H1 (cell line): ENCODE measurements around the gene CA5A. TPM values are rescaled to one million over a fixed set of nuclear protein-coding genes. Genes with fewer than 3 reads are reported as not detected.

ENCODE experiments used
- CHD7 ChIP-seq: fragments of 300-600 bp; sonication (generic); IDR thresholded peaks from 2 replicates; pipeline ENCODE4 v1.7.1; 2012; ENCODE audit warnings: low read length, moderate library complexity, mild to moderate bottlenecking, inconsistent platforms; ENCODE audit not compliant: insufficient replicate concordance
- GTF2F1 ChIP-seq: IDR thresholded peaks from 2 replicates; pipeline ENCODE4 v1.6.1; 2012; ENCODE audit warnings: low read depth, low read length, improper control_type of control experiment, borderline replicate concordance
- PHF8 ChIP-seq: fragments of 200-600 bp; sonication (generic); conservative IDR thresholded peaks from 2 replicates; pipeline ENCODE4 v1.7.1; 2012; ENCODE audit warnings: low read depth, mild to moderate bottlenecking, inconsistent platforms, low read length, moderate library complexity
- POLR2A ChIP-seq, 2 experiments: IDR thresholded peaks; 1 replicate in 1 of 2; 2 replicates in 1 of 2; pipeline ENCODE4 v1.6.1; 2011; ENCODE audit warnings: low read depth in 2 of 2, low read length in 2 of 2, mild to moderate bottlenecking in 2 of 2; ENCODE audit errors: control extremely low read depth in 1 of 2
- RBBP5 ChIP-seq: IDR thresholded peaks from 2 replicates; pipeline ENCODE4 v1.7.1; 2012; ENCODE audit warnings: low read depth, mild to moderate bottlenecking, inconsistent platforms, low read length, moderate library complexity, borderline replicate concordance
- RNF2 ChIP-seq: fragments of 200-900, 300-1000 bp; sonication (generic); IDR thresholded peaks from 2 replicates; pipeline ENCODE4 v1.7.1; 2016; ENCODE audit warnings: borderline replicate concordance, low read depth, mild to moderate bottlenecking, antibody characterized with exemption, low read length; ENCODE audit not compliant: poor library complexity, severe bottlenecking; ENCODE audit errors: missing control alignments
- SIN3A ChIP-seq, 2 experiments: IDR thresholded peaks in 1 of 2; conservative IDR thresholded peaks in 1 of 2; 2 replicates each; pipeline ENCODE4 v1.6.1; 2011 to 2012; ENCODE audit warnings: low read length in 2 of 2, improper control_type of control experiment in 1 of 2, low read depth in 1 of 2, mild to moderate bottlenecking in 1 of 2
- SP4 ChIP-seq: IDR thresholded peaks from 2 replicates; pipeline ENCODE4 v1.6.1; 2012; ENCODE audit warnings: low read length, inconsistent platforms
- TCF12 ChIP-seq: IDR thresholded peaks from 2 replicates; pipeline ENCODE4 v1.6.1; 2011; ENCODE audit warnings: low read depth, mild to moderate bottlenecking, low read length
- USF2 ChIP-seq: IDR thresholded peaks from 2 replicates; pipeline ENCODE4 v1.6.1; 2011; ENCODE audit warnings: low read length, improper control_type of control experiment
- polyA plus RNA-seq, 7 experiments: library from polyadenylated mRNA; depleted of rRNA in 3 of 7; stranded (reverse) in 5 of 7; unstranded in 2 of 7; fragments of >200 nt in 5 of 7; fragments of 200-250 nt in 2 of 7; gene quantifications; 1 replicate in 5 of 7; 2 replicates in 1 of 7; 4 replicates in 1 of 7; pipeline versions ENCODE4 v1.2.1 to v1.2.3, GENCODE V29; 2011 to 2013; ENCODE audit warnings: missing spikeins in 2 of 7, mixed read lengths in 2 of 7
- total RNA-seq: library from RNA; stranded (reverse); fragmentation: NEBNext Ultra II Directional; extraction: Animal tissue kit (Norgen Biotek cat#: 25700); gene quantifications from 2 replicates; pipeline ENCODE4 v1.2.1, GENCODE V29; 2021

CA5A gene
- total and polyA plus RNA-seq, 2 of the 8 experiments (the other 6 are each of a cell fraction or from before 2014, with no cell fraction given): not detected

GRCh38 chr16:87914812-87915211, 21.5 kb downstream of the CA5A start (continued):
- TF ChIP-seq CHD7 (no peak), TCF12 (no peak), SP4 (no peak), RBBP5 (no peak), POLR2A (IDR thresholded peaks at IDR 0.05; ENCODE audit: control extremely low read depth in 1 of 2, low read depth in 2 of 2, low read length in 2 of 2) (no peak), PHF8 (no peak), USF2 (no peak), GTF2F1 (no peak), SIN3A (conservative IDR thresholded peaks at IDR 0.05 in 1 of 2, IDR thresholded peaks at IDR 0.05 in 1 of 2; ENCODE audit: low read depth in 1 of 2, low read length in 2 of 2) (no peak), RNF2 (no peak)
